Fibroblast of villous mesenchyme (primary cell): ENCODE measurements around the gene PNCK. TPM values are rescaled to one million over a fixed set of nuclear protein-coding genes. Genes with fewer than 3 reads are reported as not detected.
"Not testable (repeated sequence)": the region's sequence is repeated elsewhere in the genome, so short reads cannot be mapped to it uniquely, and the experiment has no call there.

Source experiments
- DNase-seq: peaks from one replicate; pipeline ENCODE4 v3.0.0-alpha.2; 2010; ENCODE audit warnings: low read depth
- H3K4me3 ChIP-seq: 2 replicates; pipeline ENCODE4 v1.5.1; 2011; ENCODE audit warnings: low read depth, mild to moderate bottlenecking, low read length
- CTCF ChIP-seq: IDR thresholded peaks from 2 replicates; pipeline ENCODE4 v1.5.1; 2012; ENCODE audit warnings: low read depth, mild to moderate bottlenecking, low read length; ENCODE audit not compliant: insufficient read depth
- total RNA-seq: library from RNA; depleted of rRNA; stranded (reverse); fragments of >200 nt; gene quantifications from 2 replicates; pipeline ENCODE4 v1.2.3, GENCODE V29; 2012

Gene PNCK
- total RNA-seq, 1 donor = under 0.01 TPM

GRCh38 chrX:153687121-153688039 is 13.8 kb upstream of the PNCK start, which contains the start of gene SLC6A8:
Gene SLC6A8, plus strand, starts transcription at chrX:153687926. Its CDS starts 649 bp downstream, at chrX:153688575.
- peak within 1 kb of the TSS; percentile 45 for H3K4me3 ChIP-seq
- peak; percentile 20 for TF ChIP-seq CTCF
- DNase-seq = peak; percentile 54

- no peak overlapping the region for H3K4me3 ChIP-seq
- no peak for DNase-seq
- no peak for TF ChIP-seq CTCF
Measured at GRCh38 chrX:153686711-153687110, 13.1 kb upstream of the PNCK start.

- DNase-seq = no peak
- no peak overlapping the region for H3K4me3 ChIP-seq
- no peak for TF ChIP-seq CTCF
Measured at GRCh38 chrX:153685751-153686696, 12.4 kb upstream of the PNCK start.

GRCh38 chrX:153685156-153685536 is 11.5 kb upstream of the PNCK start:
- DNase-seq = no peak
- H3K4me3 ChIP-seq = no peak overlapping the region
- TF ChIP-seq CTCF = no peak

- TF ChIP-seq CTCF = no peak
- DNase-seq = no peak
- H3K4me3 ChIP-seq = no peak overlapping the region
Measured at GRCh38 chrX:153684467-153685155, 11.0 kb upstream of the PNCK start.

GRCh38 chrX:153683486-153683885 is 9.9 kb upstream of the PNCK start:
- H3K4me3 ChIP-seq, DNase-seq: not testable (repeated sequence)
